Uterus (tissue), 4 donors: ENCODE measurements around the gene ANO8. TPM values are rescaled to one million over a fixed set of nuclear protein-coding genes. Genes with fewer than 3 reads are reported as not detected.
"Not testable (repeated sequence)": the region's sequence is repeated elsewhere in the genome, so short reads cannot be mapped to it uniquely, and the experiment has no call there.

Source experiments
- DNase-seq, 2 donors: peaks; one replicate each; pipeline ENCODE4 v3.0.0-alpha.2; 2019 to 2020
- H3K27ac ChIP-seq, 2 donors: fragments of 200-600 bp; sonication (generic); 1 replicate in 1 of 2; 2 replicates in 1 of 2; pipeline ENCODE4 v1.5.1; 2016 to 2018
- H3K27me3 ChIP-seq, 2 donors: fragments of 200-600 bp; sonication (generic); one replicate each; pipeline ENCODE4 v1.5.1; 2018 to 2019; ENCODE audit warnings: control low read depth in 1 of 2
- H3K36me3 ChIP-seq, 2 donors: fragments of 200-600 bp; sonication (generic); one replicate each; pipeline ENCODE4 v1.5.1; 2019; ENCODE audit warnings: control low read depth in 1 of 2
- H3K4me1 ChIP-seq, 2 donors: fragments of 200-600 bp; sonication (generic); one replicate each; pipeline ENCODE4 v1.5.1; 2018 to 2019; ENCODE audit warnings: control low read depth in 1 of 2
- H3K4me3 ChIP-seq, 2 donors: fragments of 200-600 bp; sonication (generic); 1 replicate in 1 of 2; 2 replicates in 1 of 2; pipeline ENCODE4 v1.5.1; 2018 to 2019; ENCODE audit warnings: mild to moderate bottlenecking in 1 of 2
- H3K9me3 ChIP-seq, 2 donors: fragments of 200-600 bp; sonication (generic); one replicate each; pipeline ENCODE4 v1.5.1; 2019; ENCODE audit warnings: control low read depth in 1 of 2
- CTCF ChIP-seq, 4 experiments: fragments of 200-600 bp in 2 of 4; fragments of 450-650 bp in 2 of 4; sonication (generic) in 2 of 4; IDR thresholded peaks; one replicate each; pipeline ENCODE4 v1.5.1; 2016 to 2019; ENCODE audit warnings: antibody characterized with exemption in 4 of 4, mild to moderate bottlenecking in 2 of 4, moderate library complexity in 1 of 4
- POLR2A ChIP-seq, 2 donors: fragments of 450-650 bp; IDR thresholded peaks; one replicate each; pipeline ENCODE4 v1.6.1; 2016; ENCODE audit warnings: antibody characterized with exemption in 2 of 2, mild to moderate bottlenecking in 1 of 2, moderate library complexity in 1 of 2
- intact Hi-C: fragments of 100-400 bp; cut with DNase I; formaldehyde crosslinking; loops from one replicate; pipeline ENCODE4 v1.15.1; 2023; ENCODE audit warnings: low total_unique reads
- total RNA-seq, 4 donors: library from RNA; depleted of rRNA in 3 of 4; stranded (reverse); fragments of >200 nt in 3 of 4; gene quantifications; one replicate each; pipeline versions ENCODE4 v1.1.0 to v1.2.4, GENCODE V29; 2014 to 2023
- donor health status: DM: yes; HTN: yes; CAD: no.

Gene ANO8
- total RNA-seq, 4 donors from 2014 or later = 0.51 to 12.6 (median 7.6) TPM

GRCh38 chr19:17376935-17377600 is 42.4 kb upstream of the ANO8 start, which contains the start of gene PLVAP:
Gene PLVAP, minus strand, starts transcription at chr19:17377342. Its CDS starts 54 bp downstream, at chr19:17377288.
- H3K4me3 ChIP-seq = peak within 1 kb of the TSS in 1 of 2 donors; percentile 13
- no peaks in the 10 kb centered on the region for H3K27me3 ChIP-seq
- TF ChIP-seq POLR2A (IDR thresholded peaks at IDR 0.05) = no peak
- no peak for TF ChIP-seq CTCF (IDR thresholded peaks at IDR 0.05)
- H3K27ac ChIP-seq = peak within 1 kb of the TSS in 1 of 2 donors; percentile 63
- H3K9me3 ChIP-seq = no peaks in the 10 kb centered on the region
- no peaks in the 10 kb centered on the region for H3K36me3 ChIP-seq
- H3K4me1 ChIP-seq = no peaks in the 10 kb centered on the region
- intact Hi-C loops = no loop called here
- peak in 1 of 2 donors; percentile 49 for DNase-seq

DNA sequence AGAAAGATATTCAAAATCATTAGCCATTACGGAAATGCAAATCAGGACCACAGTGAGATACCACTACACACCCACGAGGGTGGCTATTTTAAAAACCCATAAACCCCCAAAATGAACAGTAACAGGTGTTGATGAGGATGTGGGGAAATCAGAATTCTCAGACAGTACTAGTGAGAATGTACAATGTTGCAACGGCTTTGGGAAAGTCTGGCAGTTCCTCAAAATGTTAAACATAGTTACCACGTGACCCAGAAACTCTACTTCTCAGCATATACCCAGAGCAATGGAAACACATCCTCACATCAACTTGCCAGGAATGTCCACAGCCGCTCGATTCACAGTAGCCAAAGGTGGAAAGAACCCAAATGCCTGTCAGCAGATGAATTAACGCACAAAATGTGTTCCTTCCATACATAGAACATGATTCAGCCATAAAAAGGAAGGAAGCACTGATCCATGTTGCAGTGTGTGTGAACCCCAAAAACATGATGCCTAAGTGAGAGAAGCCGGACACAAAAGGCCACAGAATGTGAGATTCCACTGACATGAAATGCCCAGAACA is 35.5 kb upstream of the ANO8 start:
- intact Hi-C loops = no loop called here
- Histone ChIP-seq H3K36me3 (no peaks in the 10 kb centered on the region), H3K4me1 (no peaks in the 10 kb centered on the region), H3K27ac (no peak overlapping the region), H3K4me3 (no peak overlapping the region), H3K27me3 (no peaks in the 10 kb centered on the region), H3K9me3 (no peaks in the 10 kb centered on the region)
- no peak for DNase-seq
- TF ChIP-seq POLR2A (IDR thresholded peaks at IDR 0.05) (no peak), CTCF (IDR thresholded peaks at IDR 0.05) (no peak)

DNA sequence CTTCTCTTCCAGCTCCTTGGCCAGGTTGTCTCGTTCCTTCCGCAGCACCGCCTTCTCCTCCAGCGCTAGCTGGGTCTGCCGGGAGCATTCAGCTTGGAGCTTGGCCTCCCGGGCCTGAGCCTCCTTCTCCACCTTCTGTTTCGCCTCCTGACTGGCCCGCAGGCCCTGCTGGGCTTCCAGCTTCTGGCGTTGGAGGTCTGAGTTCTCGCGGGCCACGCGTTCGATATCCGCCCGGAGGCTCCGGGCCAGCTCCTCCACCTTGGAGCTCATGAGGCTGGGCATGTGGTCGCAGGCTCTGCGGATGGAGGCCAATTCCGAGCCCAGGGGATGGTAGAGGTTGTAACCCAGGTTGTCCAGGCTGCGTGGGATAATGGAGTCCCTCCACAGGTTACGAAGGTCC is 30.7 kb upstream of the ANO8 start:
- H3K4me1 ChIP-seq = no peaks in the 10 kb centered on the region
- no peaks in the 10 kb centered on the region for H3K36me3 ChIP-seq
- no peaks in the 10 kb centered on the region for H3K9me3 ChIP-seq
- no peaks in the 10 kb centered on the region for H3K27me3 ChIP-seq
- intact Hi-C loops = no loop called here
- no peak overlapping the region for H3K27ac ChIP-seq
- no peak for DNase-seq
- H3K4me3 ChIP-seq = no peak overlapping the region
- TF ChIP-seq CTCF (IDR thresholded peaks at IDR 0.05) = no peak
- no peak for TF ChIP-seq POLR2A (IDR thresholded peaks at IDR 0.05)

- H3K4me3 ChIP-seq, H3K36me3 ChIP-seq, H3K27ac ChIP-seq, H3K9me3 ChIP-seq, H3K4me1 ChIP-seq, H3K27me3 ChIP-seq, intact Hi-C loops, DNase-seq: not testable (repeated sequence)
Observed at GRCh38 chr19:17363852-17364605, 29.4 kb upstream of the ANO8 start.

GRCh38 chr19:17359905-17360800 is 25.5 kb upstream of the ANO8 start:
- TF ChIP-seq CTCF (IDR thresholded peaks at IDR 0.05) (no peak), POLR2A (IDR thresholded peaks at IDR 0.05) (no peak)
- no peaks in the 10 kb centered on the region for H3K9me3 ChIP-seq
- H3K27me3 ChIP-seq = no peaks in the 10 kb centered on the region
- H3K4me3 ChIP-seq = no peak overlapping the region
- H3K27ac ChIP-seq = no peak overlapping the region
- intact Hi-C loops = no loop called here
- H3K36me3 ChIP-seq = no peaks in the 10 kb centered on the region
- no peaks in the 10 kb centered on the region for H3K4me1 ChIP-seq
- DNase-seq = no peak
